ENCODE measurements around the gene MYBPC3. TPM values are rescaled to one million over a fixed set of nuclear protein-coding genes. Genes with fewer than 3 reads are reported as not detected.

The MYBPC3 gene
- total RNA-seq, 4 donors from 2014 or later = not detected

DNA sequence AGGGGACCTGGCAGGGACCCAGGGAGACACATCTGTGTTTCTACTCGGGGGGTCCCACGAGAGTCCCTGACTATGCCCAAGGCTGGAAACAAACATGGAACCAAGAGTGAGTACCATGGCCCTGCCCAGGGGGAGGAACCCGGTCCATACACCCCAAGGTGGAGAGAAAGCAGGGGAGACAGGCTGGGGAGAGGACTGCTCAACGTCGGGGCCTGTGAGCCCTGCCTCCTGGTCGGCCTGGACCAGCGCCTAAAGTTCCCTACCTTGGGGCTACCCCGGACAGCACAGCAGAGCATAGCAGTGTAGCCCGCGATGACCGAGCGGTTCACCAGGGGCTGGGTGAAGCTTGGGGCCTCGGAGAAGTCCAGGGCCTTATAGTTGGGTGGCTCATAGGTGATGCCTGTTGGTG is 20.2 kb downstream of the MYBPC3 start:
- intact Hi-C loops (cut with DNase I; ENCODE audit: low total_unique reads) = no loop called here
- no peak for DNase-seq (ENCODE audit: low spot score in 2 of 2)
- WGBS, 2 donors = 78% methylated on average over 13 of the region's 13 CpGs
- H3K4me3 ChIP-seq (ENCODE audit: low read depth, poor library complexity, severe bottlenecking) = no peak overlapping the region
- TF ChIP-seq, protein P1, sequence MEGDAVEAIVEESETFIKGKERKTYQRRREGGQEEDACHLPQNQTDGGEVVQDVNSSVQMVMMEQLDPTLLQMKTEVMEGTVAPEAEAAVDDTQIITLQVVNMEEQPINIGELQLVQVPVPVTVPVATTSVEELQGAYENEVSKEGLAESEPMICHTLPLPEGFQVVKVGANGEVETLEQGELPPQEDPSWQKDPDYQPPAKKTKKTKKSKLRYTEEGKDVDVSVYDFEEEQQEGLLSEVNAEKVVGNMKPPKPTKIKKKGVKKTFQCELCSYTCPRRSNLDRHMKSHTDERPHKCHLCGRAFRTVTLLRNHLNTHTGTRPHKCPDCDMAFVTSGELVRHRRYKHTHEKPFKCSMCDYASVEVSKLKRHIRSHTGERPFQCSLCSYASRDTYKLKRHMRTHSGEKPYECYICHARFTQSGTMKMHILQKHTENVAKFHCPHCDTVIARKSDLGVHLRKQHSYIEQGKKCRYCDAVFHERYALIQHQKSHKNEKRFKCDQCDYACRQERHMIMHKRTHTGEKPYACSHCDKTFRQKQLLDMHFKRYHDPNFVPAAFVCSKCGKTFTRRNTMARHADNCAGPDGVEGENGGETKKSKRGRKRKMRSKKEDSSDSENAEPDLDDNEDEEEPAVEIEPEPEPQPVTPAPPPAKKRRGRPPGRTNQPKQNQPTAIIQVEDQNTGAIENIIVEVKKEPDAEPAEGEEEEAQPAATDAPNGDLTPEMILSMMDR (IDR thresholded peaks at IDR 0.05) = no peak
- TF ChIP-seq POLR2A (IDR thresholded peaks at IDR 0.05) = no peak

DNA sequence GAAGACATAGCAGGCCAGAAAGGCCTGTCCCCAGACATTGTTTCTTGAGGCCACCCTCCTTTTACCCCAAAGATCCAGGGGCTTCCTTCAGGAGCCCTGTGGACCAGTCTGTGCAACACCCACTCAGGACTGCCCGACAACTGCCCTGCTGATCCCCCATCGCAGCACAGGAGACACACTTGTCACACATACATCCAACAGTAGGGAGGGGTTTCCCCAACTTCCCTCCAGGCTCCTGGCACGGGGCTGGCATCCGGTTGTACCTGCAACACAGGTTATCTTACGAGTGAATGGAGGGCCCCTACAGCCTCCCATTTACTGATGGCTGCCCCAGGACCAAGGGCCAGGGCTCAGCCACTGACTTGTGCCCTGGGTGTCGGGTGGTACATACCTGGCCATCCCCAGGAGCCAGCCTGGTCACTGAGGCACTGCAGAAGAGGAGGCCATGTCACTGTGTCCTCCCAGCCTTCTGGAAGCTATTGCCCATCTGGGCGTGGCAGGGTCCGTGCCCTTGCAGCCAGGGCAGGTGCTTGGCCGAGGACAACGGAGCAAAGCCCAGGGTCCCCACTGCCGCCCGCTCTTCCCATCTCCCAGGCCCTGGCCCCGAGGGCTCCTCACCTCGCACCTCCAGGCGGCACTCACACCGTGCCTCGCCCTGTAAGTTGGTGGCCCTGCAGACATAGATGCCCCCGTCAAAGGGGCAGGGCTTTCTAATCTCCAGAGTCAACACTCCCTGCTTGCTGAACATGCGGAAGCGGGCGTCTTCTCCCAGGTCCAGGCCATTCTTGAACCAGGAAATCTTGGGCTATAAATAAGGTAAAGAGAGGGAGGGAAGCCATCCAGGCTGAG is 20.8 kb downstream of the MYBPC3 start:
- H3K4me3 ChIP-seq (ENCODE audit: low read depth, poor library complexity, severe bottlenecking) = no peak overlapping the region
- TF ChIP-seq, protein P1 (IDR thresholded peaks at IDR 0.05) = no peak
- no peak for TF ChIP-seq POLR2A (IDR thresholded peaks at IDR 0.05)
- 71 to 76% methylated on average over 14 to 21 of the region's 21 CpGs for WGBS, 2 donors
- DNase-seq (ENCODE audit: low spot score in 2 of 2) = no peak
- intact Hi-C loops (cut with DNase I; ENCODE audit: low total_unique reads) = no loop called here

DNA sequence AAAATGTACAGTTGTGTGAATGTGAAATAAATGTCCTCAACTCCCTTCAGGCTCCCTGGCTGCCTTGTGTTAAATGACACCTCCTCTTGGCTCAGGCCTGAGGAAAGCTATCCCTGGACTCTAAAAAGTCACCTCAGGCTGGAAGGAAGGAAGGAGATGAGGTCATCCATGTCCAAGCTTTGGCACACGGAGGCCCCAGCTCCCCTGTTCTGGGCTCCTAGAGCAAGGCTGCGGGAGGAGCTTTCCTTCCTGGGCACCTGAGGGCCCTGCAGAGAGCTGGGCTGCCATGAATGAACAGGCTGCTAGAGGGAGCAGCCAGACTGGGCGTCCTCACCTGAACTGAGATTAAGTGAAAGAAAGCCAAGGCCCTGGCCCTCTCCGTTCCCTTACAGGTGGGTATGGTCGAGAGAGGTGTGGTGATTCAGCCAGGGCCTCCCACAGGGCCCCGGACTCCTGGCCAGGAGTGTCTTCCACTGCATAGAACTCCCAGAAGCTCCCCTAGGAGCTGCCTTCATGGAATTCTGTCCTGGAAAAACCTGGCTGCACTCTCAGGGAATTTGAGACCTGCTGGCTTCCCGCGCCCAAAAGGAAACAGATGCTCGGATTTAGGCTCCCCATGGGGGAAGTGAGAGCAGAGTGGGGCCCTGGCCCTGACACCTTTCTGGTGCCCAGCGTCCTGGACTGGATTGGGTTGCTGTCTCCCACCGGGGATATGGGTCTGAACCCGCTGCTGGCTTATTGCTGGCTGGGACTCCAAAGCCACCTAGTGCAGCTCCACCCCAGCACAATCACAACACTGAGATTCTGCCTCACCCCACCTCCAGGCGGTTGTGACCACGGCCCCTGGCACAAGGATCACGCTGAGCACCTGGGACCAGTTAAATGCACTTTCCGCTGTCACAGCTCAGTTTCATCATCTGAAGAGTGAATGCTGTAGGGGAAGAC is 22.2 kb downstream of the MYBPC3 start:
- TF ChIP-seq, protein P1 (IDR thresholded peaks at IDR 0.05) = no peak
- no peak for TF ChIP-seq POLR2A (IDR thresholded peaks at IDR 0.05)
- no peak for DNase-seq (ENCODE audit: low spot score in 2 of 2)
- H3K4me3 ChIP-seq (ENCODE audit: low read depth, poor library complexity, severe bottlenecking) = no peak overlapping the region
- WGBS, 2 donors = 33 to 45% methylated on average over 13 of the region's 16 CpGs
- intact Hi-C loops (cut with DNase I; ENCODE audit: low total_unique reads) = no loop called here

DNA sequence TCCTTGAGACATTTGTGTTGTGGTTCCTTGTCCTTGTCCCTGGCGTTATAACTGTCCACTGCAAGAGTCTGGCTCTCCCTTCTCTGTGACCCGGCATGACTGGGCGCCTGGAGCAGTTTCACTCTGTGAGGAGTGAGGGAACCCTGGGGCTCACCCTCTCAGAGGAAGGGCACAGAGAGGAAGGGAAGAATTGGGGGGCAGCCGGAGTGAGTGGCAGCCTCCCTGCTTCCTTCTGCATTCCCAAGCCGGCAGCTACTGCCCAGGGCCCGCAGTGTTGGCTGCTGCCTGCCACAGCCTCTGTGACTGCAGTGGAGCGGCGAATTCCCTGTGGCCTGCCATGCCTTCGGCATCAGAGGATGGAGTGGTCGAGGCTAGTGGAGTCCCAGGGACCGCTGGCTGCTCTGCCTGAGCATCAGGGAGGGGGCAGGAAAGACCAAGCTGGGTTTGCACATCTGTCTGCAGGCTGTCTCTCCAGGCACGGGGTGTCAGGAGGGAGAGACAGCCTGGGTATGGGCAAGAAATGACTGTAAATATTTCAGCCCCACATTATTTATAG is 23.0 kb downstream of the MYBPC3 start:
- TF ChIP-seq, protein P1 (IDR thresholded peaks at IDR 0.05) = no peak
- no peak for TF ChIP-seq POLR2A (IDR thresholded peaks at IDR 0.05)
- no peak overlapping the region for H3K4me3 ChIP-seq (ENCODE audit: low read depth, poor library complexity, severe bottlenecking)
- intact Hi-C loops (cut with DNase I; ENCODE audit: low total_unique reads) = no loop called here
- 67 to 68% methylated on average over 12 of the region's 12 CpGs for WGBS, 2 donors
- no peak for DNase-seq (ENCODE audit: low spot score in 2 of 2)

DNA sequence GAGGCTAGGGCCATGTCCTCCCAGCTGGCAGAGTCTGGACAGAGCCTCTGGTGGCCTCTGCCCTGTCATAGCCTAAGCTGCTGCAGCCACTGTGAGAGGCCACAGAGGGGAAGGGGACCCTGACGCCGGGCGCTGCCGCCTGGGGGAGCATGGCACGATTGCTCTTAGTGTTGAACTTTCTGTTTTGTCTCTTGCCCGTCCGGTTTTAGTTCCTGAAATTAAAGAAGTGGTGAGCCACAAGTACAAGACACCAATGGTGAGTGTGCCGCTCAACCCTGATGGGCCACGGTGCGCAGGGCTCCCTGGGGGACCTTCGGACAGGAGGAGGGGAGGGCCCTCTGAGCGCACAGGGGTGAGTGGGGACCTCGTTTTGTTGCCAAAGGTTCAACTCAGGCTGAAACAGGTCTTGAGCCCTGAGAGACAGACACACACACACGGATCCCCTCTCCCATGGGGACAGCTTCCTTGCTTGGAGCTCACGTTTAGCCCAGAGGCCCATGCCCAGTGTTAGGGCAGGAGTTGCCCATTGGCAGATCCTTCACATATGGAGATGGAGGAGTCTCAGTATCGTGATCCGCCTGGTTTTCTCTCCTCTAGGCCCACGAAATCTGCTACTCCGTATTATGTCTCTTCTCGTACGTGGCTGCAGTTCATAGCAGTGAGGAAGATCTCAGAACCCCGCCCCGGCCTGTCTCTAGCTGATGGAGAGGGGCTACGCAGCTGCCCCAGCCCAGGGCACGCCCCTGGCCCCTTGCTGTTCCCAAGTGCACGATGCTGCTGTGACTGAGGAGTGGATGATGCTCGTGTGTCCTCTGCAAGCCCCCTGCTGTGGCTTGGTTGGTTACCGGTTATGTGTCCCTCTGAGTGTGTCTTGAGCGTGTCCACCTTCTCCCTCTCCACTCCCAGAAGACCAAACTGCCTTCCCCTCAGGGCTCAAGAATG is 23.8 kb downstream of the MYBPC3 start:
- H3K4me3 ChIP-seq (ENCODE audit: low read depth, poor library complexity, severe bottlenecking) = no peak overlapping the region
- 86 to 88% methylated on average over 29 of the region's 29 CpGs for WGBS, 2 donors
- TF ChIP-seq, protein P1 (IDR thresholded peaks at IDR 0.05) = no peak
- no peak for TF ChIP-seq POLR2A (IDR thresholded peaks at IDR 0.05)
- intact Hi-C loops (cut with DNase I; ENCODE audit: low total_unique reads) = no loop called here
- DNase-seq (ENCODE audit: low spot score in 2 of 2) = no peak
